HFF-Myc (cell line): ENCODE results near the gene ZNF148.

Source experiments
- DNase-seq: peaks from one replicate; pipeline ENCODE4 v3.0.0-alpha.2; 2011; ENCODE audit warnings: low read depth; ENCODE audit errors: extremely low read depth
- H3K4me3 ChIP-seq: replicated peaks from 2 replicates; pipeline ENCODE4 v1.5.1; 2011; ENCODE audit warnings: low read depth, mild to moderate bottlenecking, control low read depth, low read length
- CTCF ChIP-seq: IDR thresholded peaks from 2 replicates; pipeline ENCODE4 v1.5.1; 2012; ENCODE audit warnings: mild to moderate bottlenecking, low read depth, low read length, control low read depth; ENCODE audit errors: missing control alignments

The ZNF148 gene

DNA sequence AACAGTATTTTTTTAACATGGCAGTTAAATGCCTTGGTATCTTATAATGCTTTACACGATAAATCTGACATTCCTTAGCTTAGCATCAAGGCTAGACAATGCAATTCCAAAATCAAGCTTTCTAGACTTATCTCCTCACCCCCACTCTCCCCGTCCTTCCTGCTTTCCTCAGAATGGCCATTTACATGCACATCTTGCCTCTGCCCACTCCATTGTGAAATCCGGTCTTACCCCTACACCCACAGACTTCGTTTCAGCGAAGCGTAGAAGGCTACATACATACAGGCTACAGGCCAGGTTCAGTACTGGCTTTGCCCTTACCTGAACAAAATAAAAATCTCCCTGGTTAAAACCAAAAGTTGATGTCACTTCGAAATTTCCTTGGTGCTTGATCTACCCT, 104.0 kb downstream of the ZNF148 start:
- TF ChIP-seq CTCF = no peak
- no peak overlapping the region for H3K4me3 ChIP-seq
- DNase-seq = no peak

DNA sequence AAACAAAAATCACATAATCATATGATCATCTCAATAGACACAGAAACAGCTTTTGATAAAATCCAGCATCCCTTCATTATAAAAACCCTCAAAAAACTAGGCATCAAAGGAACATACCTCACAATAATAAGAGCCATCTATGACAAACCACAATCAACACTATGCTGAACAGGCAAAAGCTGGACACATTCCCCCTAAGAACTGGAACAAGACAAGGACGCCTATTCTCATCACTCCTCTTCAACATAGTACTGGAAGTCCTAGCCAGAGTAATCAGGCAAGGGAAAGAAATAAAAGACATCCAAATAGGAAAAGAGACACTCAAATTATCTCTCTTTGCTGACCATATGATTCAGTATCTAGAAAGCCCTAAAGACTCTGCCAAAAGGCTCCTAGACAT, 107.7 kb downstream of the ZNF148 start:
- no peak for TF ChIP-seq CTCF
- no peak overlapping the region for H3K4me3 ChIP-seq
- no peak for DNase-seq

DNA sequence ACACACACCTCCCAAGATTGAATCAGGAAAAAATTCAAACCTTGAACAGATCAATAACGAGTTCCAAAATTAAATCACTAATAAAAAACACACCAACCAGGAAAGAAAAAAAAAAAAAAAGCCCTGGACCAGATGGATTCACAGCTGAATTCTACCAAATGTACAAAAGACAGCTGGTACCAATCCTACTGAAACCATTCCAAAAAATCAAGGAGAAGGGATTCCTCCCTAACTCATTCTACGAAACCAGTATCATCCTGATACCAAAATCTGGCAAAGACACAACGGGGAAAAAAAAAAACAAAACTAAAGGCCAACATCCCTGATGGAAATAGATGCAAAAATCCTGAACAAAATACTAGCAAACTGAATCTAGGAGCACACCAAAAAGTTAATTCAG, 108.2 kb downstream of the ZNF148 start:
- no peak overlapping the region for H3K4me3 ChIP-seq
- no peak for DNase-seq
- TF ChIP-seq CTCF = no peak

- no peak for TF ChIP-seq CTCF
- no peak for DNase-seq
- no peak overlapping the region for H3K4me3 ChIP-seq
These were observed 113.0 kb downstream of the ZNF148 start for GRCh38 chr3:125262161-125262560.

- DNase-seq = no peak
These were observed 114.1 kb downstream of the ZNF148 start for GRCh38 chr3:125261031-125261430.

DNA sequence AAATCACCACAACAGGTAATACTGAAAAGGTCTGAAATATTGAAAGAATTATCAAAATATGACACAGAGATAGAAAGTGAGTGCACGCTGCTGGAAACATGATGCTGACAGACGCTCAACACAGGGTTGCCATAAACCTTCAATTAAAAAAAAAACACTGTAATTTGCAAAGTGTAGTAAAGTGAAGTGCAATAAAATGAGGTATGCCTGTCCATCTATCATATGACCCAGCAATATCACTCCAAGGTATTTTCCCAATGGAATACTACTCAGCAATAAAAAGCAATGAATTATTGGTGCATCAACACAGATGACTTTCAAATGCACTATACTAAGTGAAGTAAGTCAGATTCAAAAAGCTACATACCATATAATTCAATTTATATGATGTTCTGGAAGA, 115.0 kb downstream of the ZNF148 start:
- no peak for DNase-seq
- H3K4me3 ChIP-seq = no peak overlapping the region
- TF ChIP-seq CTCF = no peak

More at GRCh38 chr3:125261031-125261430, 114.1 kb downstream of the ZNF148 start:
- no peak for TF ChIP-seq CTCF
- H3K4me3 ChIP-seq = no peak overlapping the region

DNA sequence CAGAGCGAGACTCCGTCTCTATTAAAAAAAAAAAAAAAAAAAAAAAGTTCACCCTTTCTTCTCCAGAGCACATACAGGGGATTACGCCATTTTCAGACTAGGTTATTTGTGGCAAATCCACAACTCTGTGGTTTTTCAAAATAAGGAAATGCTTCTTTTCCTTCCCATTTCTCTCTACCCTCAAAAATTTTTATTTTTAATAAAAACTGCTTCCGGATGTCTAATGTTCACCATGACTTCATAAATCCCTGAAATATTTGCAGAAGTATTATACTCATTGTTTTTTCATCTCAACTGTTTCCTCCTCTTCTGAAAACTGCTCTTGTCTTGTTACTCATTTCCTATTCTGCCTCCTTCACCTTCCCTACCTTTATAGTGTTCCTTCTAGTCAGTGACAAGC, 117.6 kb downstream of the ZNF148 start:
- no peak for TF ChIP-seq CTCF
- H3K4me3 ChIP-seq = no peak overlapping the region
- DNase-seq = no peak
